Neural cell (in vitro differentiated cells): ENCODE measurements around the gene NEK2. TPM values are rescaled to one million over a fixed set of nuclear protein-coding genes. Genes with fewer than 3 reads are reported as not detected.
"Not testable (repeated sequence)": the region's sequence is repeated elsewhere in the genome, so short reads cannot be mapped to it uniquely, and the experiment has no call there.

Source experiments
- H2AFZ ChIP-seq: fragments of 200-600, 300-800 bp; sonication (generic), shearing (Covaris generic); 2 replicates; pipeline ENCODE4 v1.6.0; 2014; ENCODE audit warnings: low read depth, mild to moderate bottlenecking, antibody characterized with exemption, low read length, moderate library complexity
- H3F3A ChIP-seq: fragments of 200-600 bp; shearing (Covaris generic); 2 replicates; pipeline ENCODE4 v1.6.1; 2016; ENCODE audit warnings: mild to moderate bottlenecking, moderate library complexity, mixed read lengths, antibody characterized with exemption, low read length; ENCODE audit not compliant: insufficient read depth, poor library complexity, severe bottlenecking
- H3K27ac ChIP-seq: fragments of 200-600, 300-800 bp; sonication (generic), shearing (Covaris generic); 2 replicates; pipeline ENCODE4 v1.5.1; 2014; ENCODE audit warnings: mild to moderate bottlenecking, low read length, moderate library complexity
- H3K27me3 ChIP-seq: fragments of 300-800, 200-600 bp; sonication (generic), shearing (Covaris generic); 2 replicates; pipeline ENCODE4 v1.6.0; 2014; ENCODE audit warnings: mild to moderate bottlenecking, low read depth, low read length, moderate library complexity; ENCODE audit not compliant: insufficient read depth
- H3K36me3 ChIP-seq: fragments of 300-800, 200-600 bp; sonication (generic), shearing (Covaris generic); 2 replicates; pipeline ENCODE4 v1.5.1; 2014; ENCODE audit warnings: mild to moderate bottlenecking, antibody characterized with exemption, low read length, moderate library complexity; ENCODE audit not compliant: insufficient read depth
- H3K4me2 ChIP-seq: fragments of 300-800, 200-600 bp; sonication (generic), shearing (Covaris generic); 2 replicates; pipeline ENCODE4 v1.6.0; 2014; ENCODE audit warnings: mild to moderate bottlenecking, low read length
- H3K4me3 ChIP-seq: fragments of 300-800, 200-600 bp; sonication (generic), shearing (Covaris generic); 2 replicates; pipeline ENCODE4 v1.5.1; 2014; ENCODE audit warnings: mild to moderate bottlenecking, low read length, moderate library complexity
- H3K79me2 ChIP-seq: fragments of 200-600 bp; shearing (Covaris generic); replicated peaks from 2 replicates; pipeline ENCODE4 v1.6.0; 2014; ENCODE audit warnings: mild to moderate bottlenecking, low read length, moderate library complexity; ENCODE audit not compliant: insufficient read depth
- H3K9ac ChIP-seq: fragments of 300-800, 200-600 bp; sonication (generic), shearing (Covaris generic); 2 replicates; pipeline ENCODE4 v1.6.1; 2016; ENCODE audit warnings: mild to moderate bottlenecking, low read length, mixed read lengths
- H3K9me2 ChIP-seq: fragments of 200-600 bp; shearing (Covaris generic); 2 replicates; pipeline ENCODE4 v1.6.1; 2016; ENCODE audit warnings: mild to moderate bottlenecking, low read length, mixed read lengths; ENCODE audit not compliant: insufficient read depth
- H3K9me3 ChIP-seq: fragments of 200-600, 300-800 bp; sonication (generic), shearing (Covaris generic); 2 replicates; pipeline ENCODE4 v1.6.1; 2016; ENCODE audit warnings: mild to moderate bottlenecking, mixed run types, low read length, moderate library complexity, mixed read lengths
- H4K20me1 ChIP-seq: fragments of 200-600 bp; shearing (Covaris generic); 2 replicates; pipeline ENCODE4 v1.6.1; 2016; ENCODE audit warnings: mild to moderate bottlenecking, mixed run types; ENCODE audit not compliant: insufficient read depth
- CTCF ChIP-seq: fragments of 450-650 bp; IDR thresholded peaks from 2 replicates; pipeline ENCODE4 v1.5.1; 2014; ENCODE audit warnings: antibody characterized with exemption, mild to moderate bottlenecking, moderate library complexity; ENCODE audit not compliant: poor library complexity, severe bottlenecking
- EP300 ChIP-seq: fragments of 450-650 bp; conservative IDR thresholded peaks from 2 replicates; pipeline ENCODE4 v1.6.1; 2014; ENCODE audit warnings: antibody characterized with exemption, mild to moderate bottlenecking, moderate library complexity; ENCODE audit not compliant: poor library complexity, severe bottlenecking
- EZH2 ChIP-seq: fragments of 200-600, 300-800 bp; shearing (Covaris generic), sonication (generic); IDR thresholded peaks from 2 replicates; pipeline ENCODE4 v1.6.1; 2014; ENCODE audit warnings: antibody characterized with exemption, low read length, borderline replicate concordance, mild to moderate bottlenecking; ENCODE audit not compliant: insufficient read depth, poor library complexity, severe bottlenecking
- MXI1 ChIP-seq: fragments of 450-650 bp; conservative IDR thresholded peaks from 2 replicates; pipeline ENCODE4 v1.6.1; 2014; ENCODE audit warnings: antibody characterized with exemption, mild to moderate bottlenecking; ENCODE audit not compliant: poor library complexity, severe bottlenecking
- POLR2AphosphoS5 ChIP-seq: IDR thresholded peaks from 2 replicates; pipeline ENCODE4 v1.6.1; 2012
- RAD21 ChIP-seq: fragments of 450-650 bp; conservative IDR thresholded peaks from 2 replicates; pipeline ENCODE4 v1.6.1; 2014; ENCODE audit warnings: antibody characterized with exemption, mild to moderate bottlenecking, moderate library complexity
- REST ChIP-seq: IDR thresholded peaks from 2 replicates; pipeline ENCODE4 v1.6.1; 2012; ENCODE audit warnings: borderline replicate concordance
- SMC3 ChIP-seq: fragments of 450-650 bp; conservative IDR thresholded peaks from 2 replicates; pipeline ENCODE4 v1.6.1; 2014; ENCODE audit warnings: antibody characterized with exemption, mild to moderate bottlenecking, moderate library complexity; ENCODE audit not compliant: poor library complexity
- TAF1 ChIP-seq: IDR thresholded peaks from 2 replicates; pipeline ENCODE4 v1.6.1; 2012; ENCODE audit warnings: low read depth
- polyA plus RNA-seq: library from polyadenylated mRNA; depleted of rRNA; stranded (reverse); fragments of >200 nt; gene quantifications from 2 replicates; pipeline ENCODE4 v1.2.3, GENCODE V29; 2014

Gene NEK2
- polyA plus RNA-seq, 1 donor from 2014 or later = 0.98 TPM

GRCh38 chr1:211683396-211684297, 8.2 kb upstream of the NEK2 start:
- Histone ChIP-seq H3K9me2 (no peaks in the 10 kb centered on the region), H3K4me3 (no peak overlapping the region), H4K20me1 (no peaks in the 10 kb centered on the region), H3K27me3 (no peaks in the 10 kb centered on the region), H3F3A (no peaks in the 10 kb centered on the region), H3K79me2 (no peaks in the 10 kb centered on the region), H3K9ac (no peak overlapping the region), H3K4me2 (no peak overlapping the region), H3K27ac (no peak overlapping the region), H2AFZ (no peak overlapping the region), H3K9me3 (no peaks in the 10 kb centered on the region), H3K36me3 (no peaks in the 10 kb centered on the region)
- TF ChIP-seq SMC3 (no peak), POLR2AphosphoS5 (no peak), MXI1 (no peak), REST (no peak), TAF1 (no peak), RAD21 (no peak), EP300 (no peak), CTCF (no peak), EZH2 (no peak)

- not testable (repeated sequence) for H3K4me3 ChIP-seq, H4K20me1 ChIP-seq, H2AFZ ChIP-seq, H3K79me2 ChIP-seq, H3K9me3 ChIP-seq, H3K9ac ChIP-seq, H3F3A ChIP-seq, H3K27me3 ChIP-seq, H3K36me3 ChIP-seq, H3K27ac ChIP-seq, H3K4me2 ChIP-seq, H3K9me2 ChIP-seq
These were observed 6.8 kb upstream of the NEK2 start for GRCh38 chr1:211682186-211682585.
